HG02938 (cell line): ENCODE data around the gene ASCL5.

ENCODE experiments used
- ATAC-seq: cut with Tn5 transposase; IDR thresholded peaks from one replicate; pipeline ENCODE4 v1.9.1; 2021; ENCODE audit warnings: mild to moderate bottlenecking, moderate library complexity; ENCODE audit not compliant: unreplicated experiment

Gene ASCL5

DNA sequence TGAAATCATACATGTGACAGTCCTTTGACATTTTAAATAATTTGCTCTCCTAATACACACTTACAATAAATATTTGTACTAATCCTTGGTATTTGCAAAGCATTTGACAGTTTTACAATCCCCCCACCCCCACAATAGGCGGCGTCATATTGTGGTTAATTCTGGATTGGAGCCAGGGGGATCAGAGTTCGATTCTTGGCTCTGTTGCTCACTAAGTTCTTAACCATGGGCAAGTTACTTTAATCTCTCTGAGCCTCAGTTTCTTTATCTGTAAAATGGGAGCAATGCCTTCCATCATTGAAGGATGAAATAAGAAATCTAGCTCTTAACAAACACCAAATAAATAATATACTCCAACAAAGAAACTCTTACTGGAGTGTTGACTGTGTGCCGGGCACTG is 38.6 kb downstream of the ASCL5 start:
- ATAC-seq: no peak

DNA sequence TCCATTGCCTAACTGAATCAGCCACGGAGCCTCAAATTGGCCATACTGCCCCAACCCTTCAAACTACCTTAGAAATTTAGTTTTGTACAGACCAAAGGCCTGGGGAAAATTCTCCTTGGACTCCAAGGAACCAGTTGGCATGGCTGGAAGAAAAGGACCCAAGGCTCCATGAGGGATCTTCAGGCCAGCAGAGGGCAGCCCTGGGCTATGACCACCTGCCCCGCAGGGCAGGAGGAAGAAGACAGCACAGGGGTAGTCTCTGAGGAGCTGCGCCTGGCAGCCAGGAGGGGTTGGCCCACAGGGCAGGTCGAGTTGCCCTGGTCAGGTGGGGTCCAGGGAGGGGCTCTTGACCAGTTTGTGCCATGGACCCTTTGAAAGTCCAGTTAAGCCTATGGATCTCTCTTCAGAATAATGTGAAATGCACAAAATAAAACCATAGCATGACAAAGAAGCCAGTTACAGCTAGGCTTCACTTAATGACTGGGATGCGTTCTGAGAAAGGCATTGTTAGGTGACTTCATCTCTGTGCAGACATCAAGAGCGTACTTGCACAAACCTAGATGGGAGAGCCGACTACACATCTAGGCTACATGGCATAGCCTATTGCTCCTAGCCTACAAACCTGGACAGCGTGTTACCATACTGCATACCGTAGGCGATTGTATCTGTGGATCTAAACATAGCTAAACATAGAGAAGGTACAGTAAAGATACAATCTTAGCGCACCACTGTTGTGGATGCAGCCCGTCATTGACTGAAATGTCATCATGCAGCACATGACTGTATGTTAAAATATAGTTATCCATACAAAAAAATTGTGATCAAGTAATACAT is 40.9 kb downstream of the ASCL5 start:
- no peak for ATAC-seq

DNA sequence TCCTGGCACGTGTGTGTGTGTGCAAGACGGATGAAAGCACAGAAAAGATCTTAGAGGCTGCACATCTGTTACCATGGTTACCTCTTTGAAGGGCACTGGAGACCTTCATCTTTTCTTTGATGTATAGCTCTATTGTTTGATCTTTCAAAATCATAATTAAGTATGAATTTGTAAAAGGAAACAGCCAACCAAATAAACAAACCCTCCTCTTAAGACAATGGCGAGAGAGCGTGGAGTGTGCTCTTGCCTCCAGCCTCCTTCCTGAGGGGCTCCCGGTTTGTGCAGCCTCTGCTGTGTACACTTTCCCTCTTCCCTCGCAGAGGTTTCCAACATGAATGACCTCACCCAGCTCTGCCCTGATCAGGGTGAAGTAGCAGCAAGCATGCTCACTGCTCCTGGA is 42.7 kb downstream of the ASCL5 start:
- no peak for ATAC-seq

DNA sequence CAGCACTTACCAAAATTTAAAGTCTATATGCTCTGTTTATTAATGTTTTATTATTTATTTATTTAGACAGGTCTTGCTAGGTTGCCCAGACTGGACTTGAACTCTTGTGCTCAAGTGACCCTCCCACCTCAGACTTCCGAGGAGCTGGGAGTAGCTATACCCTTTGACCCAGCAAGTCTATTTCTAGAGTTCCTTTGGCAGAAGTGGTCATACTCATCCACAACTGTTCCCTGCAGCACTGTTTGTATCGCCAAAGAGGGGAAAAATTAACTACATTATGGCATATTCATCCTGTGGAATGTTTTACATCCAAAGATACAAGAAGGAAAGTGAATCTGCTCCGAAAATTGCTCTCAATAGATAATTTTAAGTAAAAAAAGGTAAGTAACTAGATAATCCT is 43.2 kb downstream of the ASCL5 start:
- ATAC-seq: no peak

DNA sequence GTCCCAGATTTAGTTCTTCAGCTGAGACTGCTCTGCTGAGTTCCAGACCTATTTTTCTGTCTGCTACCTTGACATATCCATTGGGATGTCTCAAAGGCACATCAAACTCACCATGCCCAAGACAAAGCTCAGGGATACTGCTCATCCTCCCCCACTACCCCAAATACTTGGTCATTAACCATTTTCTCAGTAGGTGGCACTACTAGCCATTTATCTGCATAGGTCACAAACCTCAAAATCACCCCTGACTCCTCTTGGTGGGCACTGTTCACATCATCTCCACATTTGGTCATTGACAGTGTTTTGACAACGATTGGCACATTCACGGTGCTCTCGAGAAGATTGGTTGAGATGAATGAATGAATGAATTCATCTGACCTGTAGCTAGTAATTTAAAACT is 46.8 kb downstream of the ASCL5 start:
- ATAC-seq: no peak

DNA sequence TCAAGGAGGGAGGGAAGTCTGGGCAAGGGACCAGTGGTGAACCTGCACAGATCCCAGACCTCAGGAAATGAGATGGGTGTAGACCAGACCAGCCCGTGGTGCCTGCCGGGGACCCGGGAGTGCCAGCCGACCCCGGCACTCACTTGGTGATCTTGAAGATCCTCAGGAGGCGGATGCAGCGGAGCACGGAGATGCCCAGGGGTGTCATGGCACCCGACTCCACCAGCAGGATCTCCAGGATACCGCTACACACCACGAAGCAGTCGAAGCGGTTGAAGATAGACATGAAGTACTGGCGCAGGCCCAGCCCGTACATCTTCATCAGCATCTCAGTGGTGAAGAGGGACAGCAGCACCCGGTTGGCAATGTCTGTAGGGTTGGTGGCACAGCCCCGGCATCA is 49.2 kb downstream of the ASCL5 start:
- ATAC-seq: no peak

DNA sequence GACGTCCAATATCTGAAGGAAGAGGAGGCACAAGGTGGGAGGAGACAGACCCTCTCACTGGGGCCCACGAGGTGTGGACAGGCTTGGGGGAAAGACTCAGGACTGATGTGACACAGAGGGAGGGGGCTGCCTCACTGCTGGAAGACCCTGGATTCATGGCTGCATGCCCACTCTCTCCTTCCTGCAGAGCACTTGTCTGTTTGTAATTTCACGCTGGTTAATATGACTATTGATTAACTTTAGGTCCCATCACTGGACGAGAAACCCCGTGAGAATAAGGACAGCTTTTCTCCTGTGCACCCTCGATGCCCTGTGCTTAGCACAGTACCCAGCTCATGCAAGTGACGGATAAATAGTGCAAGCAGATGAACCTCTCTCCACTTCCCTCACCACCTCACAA is 49.9 kb downstream of the ASCL5 start:
- no peak for ATAC-seq

DNA sequence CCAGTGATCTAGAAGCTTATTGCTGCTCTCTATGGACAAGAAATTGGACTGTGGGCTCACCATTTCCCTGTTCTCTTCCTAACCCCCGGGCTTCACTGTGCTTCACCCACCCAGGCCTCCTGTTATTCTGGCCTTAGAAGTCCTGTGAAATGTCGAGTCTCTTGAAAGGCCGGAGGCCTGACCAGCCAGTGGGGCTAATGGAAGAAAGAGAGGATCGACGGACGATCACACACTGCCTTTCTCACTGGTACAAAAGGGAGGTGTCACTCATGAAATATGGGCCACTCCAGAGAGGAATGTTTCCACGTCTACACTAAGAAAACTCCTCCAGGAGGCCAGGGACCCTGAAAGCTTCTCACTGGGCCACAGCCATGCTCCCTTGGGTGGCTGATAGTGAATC is 50.9 kb downstream of the ASCL5 start:
- ATAC-seq: no peak

DNA sequence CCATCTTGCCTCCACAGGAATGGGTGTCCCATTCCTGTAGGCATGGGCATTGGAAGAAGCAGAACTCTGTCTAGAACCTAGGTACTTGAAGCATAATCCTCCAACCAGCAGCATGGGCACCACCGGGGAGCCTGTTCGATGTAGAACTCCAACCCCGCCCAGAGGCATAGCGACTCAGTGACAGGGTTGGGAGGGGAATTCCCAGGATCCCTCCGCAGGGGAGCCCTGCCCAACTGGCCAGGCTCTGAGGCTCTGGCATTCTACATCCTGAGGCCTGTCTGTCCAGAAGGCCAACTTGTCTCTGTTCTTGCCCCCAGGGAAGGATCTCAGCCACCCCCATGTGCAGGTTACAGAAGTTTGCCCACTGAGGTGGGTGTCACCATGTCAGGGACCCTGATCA is 53.0 kb downstream of the ASCL5 start:
- no peak for ATAC-seq

DNA sequence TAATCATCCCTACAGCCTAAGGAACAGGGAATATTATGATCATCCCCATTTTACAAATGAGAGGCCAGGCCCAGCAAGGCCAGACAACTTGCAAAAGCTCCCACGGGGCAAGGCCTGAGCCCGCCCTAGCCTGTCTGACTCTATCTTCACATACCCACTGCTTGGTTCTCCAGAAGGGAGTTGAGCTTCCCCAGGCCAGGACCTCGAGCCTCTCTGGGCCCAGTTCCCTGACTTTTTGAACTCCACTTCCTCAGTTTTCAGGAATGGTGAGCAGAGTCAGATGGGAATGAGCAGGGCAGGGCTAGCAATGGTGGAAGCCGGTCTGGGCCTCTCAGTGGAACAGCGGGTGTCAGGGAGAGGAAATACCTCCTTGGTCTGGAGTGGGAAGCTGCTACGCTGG is 54.1 kb downstream of the ASCL5 start:
- ATAC-seq: no peak

DNA sequence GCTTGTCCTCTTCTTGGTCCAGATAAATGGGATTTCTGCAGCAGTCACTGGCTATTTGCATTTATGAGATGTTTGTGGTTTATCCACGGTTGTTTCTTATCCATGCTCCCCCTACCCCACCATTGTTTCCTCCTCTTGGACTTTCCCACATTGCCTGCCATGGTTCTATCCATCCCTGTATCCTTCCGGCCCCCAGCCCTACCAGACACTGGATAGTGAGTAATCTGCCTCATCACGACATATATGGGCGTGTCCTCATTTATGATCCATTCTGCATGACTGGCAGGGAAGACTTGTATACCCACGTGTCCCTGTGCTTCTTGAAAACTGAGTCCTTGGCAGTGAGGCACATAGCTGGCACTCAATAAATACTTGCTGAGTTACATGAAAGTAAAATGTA is 54.8 kb downstream of the ASCL5 start:
- no peak for ATAC-seq

DNA sequence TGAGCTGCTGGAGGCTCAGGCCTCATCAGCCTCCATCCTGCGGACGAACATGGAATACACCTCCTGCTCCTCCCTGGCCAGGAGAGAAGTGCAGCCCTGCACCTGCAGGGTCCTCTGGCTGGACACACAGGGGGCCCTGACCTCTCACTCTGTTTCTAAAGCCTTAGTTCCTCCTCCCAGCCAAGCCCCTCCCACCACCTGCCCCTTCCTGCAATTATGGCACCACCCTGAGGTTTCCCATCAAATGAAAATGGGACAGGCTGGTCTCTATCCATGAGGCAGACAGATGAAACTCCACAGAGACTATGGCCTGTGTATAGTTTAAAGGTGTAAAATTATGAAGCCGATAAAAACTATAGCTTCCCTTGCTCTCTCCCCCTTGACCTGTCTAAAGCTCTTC is 57.3 kb downstream of the ASCL5 start:
- ATAC-seq: no peak

DNA sequence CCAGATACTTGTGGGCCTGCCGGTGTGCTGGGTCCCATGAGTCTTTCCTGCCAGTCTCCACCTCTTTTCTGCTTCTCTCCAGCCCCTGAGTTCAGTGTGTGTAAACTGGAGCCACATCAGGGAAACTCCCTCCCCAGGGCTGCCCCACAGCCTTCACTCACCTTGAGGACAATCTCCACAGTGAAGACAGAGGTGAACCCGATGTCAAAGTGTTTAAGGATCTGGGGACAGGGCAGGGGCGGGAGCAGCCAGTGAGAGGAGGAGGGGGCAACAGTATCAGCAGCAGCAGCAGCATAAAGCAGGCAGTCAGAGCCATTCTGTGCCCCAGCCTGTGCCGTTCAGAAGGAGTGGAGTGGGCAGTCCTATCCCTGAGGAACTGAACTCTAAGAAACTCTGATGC is 58.0 kb downstream of the ASCL5 start:
- no peak for ATAC-seq

DNA sequence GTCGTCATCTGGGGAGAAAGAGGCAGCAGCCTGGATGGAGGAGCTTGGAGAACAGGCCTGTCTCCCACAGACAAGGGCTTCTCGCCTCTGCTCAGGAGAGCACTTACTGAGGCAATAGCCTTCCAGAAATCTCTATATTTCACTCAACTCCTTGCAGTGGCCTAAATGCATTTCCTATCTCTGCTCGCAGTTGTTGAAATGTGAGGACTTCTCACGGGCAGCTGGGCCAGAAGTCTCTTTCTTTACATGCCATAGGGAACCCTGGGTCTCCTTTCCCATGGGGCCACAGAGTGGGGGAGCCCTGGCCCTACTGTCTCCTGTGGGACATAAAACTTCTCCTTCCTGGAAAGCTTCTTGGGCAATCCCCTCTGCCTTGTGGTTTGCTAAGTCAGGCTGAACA is 60.0 kb downstream of the ASCL5 start:
- ATAC-seq: no peak

DNA sequence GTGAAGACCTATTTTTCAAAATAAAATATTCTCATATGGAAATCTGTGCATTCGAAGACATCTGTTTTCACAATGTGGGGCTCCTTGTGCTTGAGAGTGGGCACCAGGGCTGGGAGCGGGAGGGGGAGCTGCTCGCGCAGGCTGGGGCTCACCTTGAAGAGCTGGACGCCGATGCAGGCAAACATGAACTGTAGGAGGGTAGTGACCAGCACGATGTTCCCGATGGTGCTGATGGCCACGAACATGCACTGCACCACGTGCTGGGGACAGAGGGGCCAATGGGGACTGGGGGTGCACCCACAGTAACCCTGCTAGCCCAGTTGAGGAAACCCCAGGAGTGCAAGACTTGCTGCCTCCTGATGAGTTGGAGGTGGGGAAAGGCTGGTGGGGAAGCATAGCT is 61.3 kb downstream of the ASCL5 start:
- no peak for ATAC-seq

DNA sequence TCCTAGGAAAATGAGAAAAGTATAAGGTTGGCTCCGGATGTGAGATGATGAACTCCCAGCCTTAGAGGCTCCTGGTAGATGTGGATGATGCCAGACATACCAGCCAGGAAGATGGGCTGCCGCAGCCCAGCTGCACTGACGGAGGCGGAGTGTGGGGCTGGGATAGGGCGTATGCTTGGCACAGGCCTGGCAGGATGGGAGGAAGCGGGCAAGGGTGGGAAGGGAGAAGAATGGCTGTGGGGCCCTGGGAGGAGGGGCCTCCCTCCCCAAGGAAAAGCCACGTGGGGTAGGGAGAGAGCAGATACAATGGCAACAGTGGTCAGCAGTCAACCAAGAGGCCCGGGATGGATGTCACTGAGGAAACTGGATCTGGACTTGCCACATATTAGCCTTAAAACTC is 62.2 kb downstream of the ASCL5 start:
- no peak for ATAC-seq
